ENCODE measurements around the gene IL1RAPL1.

Gene IL1RAPL1

DNA sequence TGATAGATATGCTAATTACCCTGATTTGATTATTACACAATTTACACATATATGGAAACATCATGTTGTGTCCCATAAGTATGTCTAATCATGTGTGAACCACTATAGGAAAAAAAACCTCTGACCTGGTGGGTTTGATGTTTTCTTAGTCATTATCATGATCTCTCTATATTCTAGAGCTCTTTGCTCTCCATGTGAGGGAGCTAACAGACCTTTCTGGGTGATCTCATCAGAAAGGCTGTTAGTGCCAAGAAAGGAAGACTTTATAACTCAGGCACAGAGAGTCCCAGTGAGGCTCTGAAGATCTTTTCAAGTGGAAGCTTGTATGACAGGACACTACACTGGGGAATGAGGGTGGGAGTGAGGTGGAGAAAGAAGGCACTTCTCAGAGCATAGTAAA is 1100.4 kb downstream of the IL1RAPL1 start:
- TF ChIP-seq SIN3A (IDR thresholded peaks at IDR 0.05; ENCODE audit: borderline replicate concordance, insufficient read depth, low read length) (no peak), REST (IDR thresholded peaks at IDR 0.05; ENCODE audit: insufficient read depth in 1 of 2, low read depth in 2 of 2, low read length in 2 of 2) (no peak), FOXP2 (optimal IDR thresholded peaks at IDR 0.05; ENCODE audit: borderline replicate concordance, extremely low read depth, extremely low read length, insufficient read depth) (no peak), TAF1 (IDR thresholded peaks at IDR 0.05; ENCODE audit: borderline replicate concordance, insufficient read depth, low read length) (no peak), POLR2AphosphoS5 (IDR thresholded peaks at IDR 0.05; ENCODE audit: low read depth, low read length) (no peak)

- no peak for TF ChIP-seq FOXP2 (optimal IDR thresholded peaks at IDR 0.05; ENCODE audit: borderline replicate concordance, extremely low read depth, extremely low read length, insufficient read depth)
- no peak for TF ChIP-seq REST (IDR thresholded peaks at IDR 0.05; ENCODE audit: insufficient read depth in 1 of 2, low read depth in 2 of 2, low read length in 2 of 2)
- no peak for TF ChIP-seq POLR2AphosphoS5 (IDR thresholded peaks at IDR 0.05; ENCODE audit: low read depth, low read length)
- TF ChIP-seq SIN3A (IDR thresholded peaks at IDR 0.05; ENCODE audit: borderline replicate concordance, insufficient read depth, low read length), result no peak
- no peak for TF ChIP-seq TAF1 (IDR thresholded peaks at IDR 0.05; ENCODE audit: borderline replicate concordance, insufficient read depth, low read length)
Measured at GRCh38 chrX:29690061-29690460, 1102.8 kb downstream of the IL1RAPL1 start.

DNA sequence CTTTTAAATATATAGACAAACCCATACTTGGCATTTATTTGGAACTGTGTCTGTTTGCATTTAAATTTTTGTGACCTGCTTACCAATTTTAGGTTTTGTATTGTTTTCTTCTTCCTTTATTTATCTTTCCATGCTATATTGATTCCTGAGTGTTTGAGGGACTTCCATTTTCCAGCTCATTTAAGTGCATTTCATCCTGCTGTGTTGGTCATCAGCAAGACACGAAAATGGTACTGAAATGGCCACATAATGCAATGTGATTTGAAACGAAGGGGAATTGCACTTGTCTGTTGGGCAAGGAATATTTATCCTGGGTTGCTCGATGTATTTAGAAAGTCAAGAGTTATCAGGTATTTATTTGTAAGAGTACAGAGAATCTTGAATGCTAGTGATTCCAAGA is 1103.8 kb downstream of the IL1RAPL1 start:
- TF ChIP-seq REST (IDR thresholded peaks at IDR 0.05; ENCODE audit: insufficient read depth in 1 of 2, low read depth in 2 of 2, low read length in 2 of 2) (no peak), TAF1 (IDR thresholded peaks at IDR 0.05; ENCODE audit: borderline replicate concordance, insufficient read depth, low read length) (no peak), SIN3A (IDR thresholded peaks at IDR 0.05; ENCODE audit: borderline replicate concordance, insufficient read depth, low read length) (no peak), FOXP2 (optimal IDR thresholded peaks at IDR 0.05; ENCODE audit: borderline replicate concordance, extremely low read depth, extremely low read length, insufficient read depth) (no peak), POLR2AphosphoS5 (IDR thresholded peaks at IDR 0.05; ENCODE audit: low read depth, low read length) (no peak)

DNA sequence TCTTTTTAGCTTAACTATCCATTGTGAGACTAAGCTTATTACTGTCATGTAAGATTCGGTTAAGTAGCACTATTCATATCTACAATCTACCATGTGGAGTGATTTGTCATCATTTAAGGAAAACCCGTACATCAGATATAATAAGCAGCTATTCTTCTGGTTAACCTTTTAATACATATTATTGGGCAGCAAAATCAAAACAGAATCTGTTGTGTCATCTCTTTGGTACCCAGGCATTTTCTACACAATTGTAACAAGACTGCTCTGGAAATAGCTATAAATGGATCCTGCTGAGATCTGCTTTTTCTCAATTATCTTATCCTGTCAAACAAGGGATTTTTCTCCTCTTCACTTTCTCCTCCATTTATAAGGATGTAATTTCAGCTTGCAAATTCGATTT is 1106.7 kb downstream of the IL1RAPL1 start:
- no peak for TF ChIP-seq FOXP2 (optimal IDR thresholded peaks at IDR 0.05; ENCODE audit: borderline replicate concordance, extremely low read depth, extremely low read length, insufficient read depth)
- TF ChIP-seq SIN3A (IDR thresholded peaks at IDR 0.05; ENCODE audit: borderline replicate concordance, insufficient read depth, low read length), result no peak
- no peak for TF ChIP-seq TAF1 (IDR thresholded peaks at IDR 0.05; ENCODE audit: borderline replicate concordance, insufficient read depth, low read length)
- no peak for TF ChIP-seq POLR2AphosphoS5 (IDR thresholded peaks at IDR 0.05; ENCODE audit: low read depth, low read length)
- no peak for TF ChIP-seq REST (IDR thresholded peaks at IDR 0.05; ENCODE audit: insufficient read depth in 1 of 2, low read depth in 2 of 2, low read length in 2 of 2)

DNA sequence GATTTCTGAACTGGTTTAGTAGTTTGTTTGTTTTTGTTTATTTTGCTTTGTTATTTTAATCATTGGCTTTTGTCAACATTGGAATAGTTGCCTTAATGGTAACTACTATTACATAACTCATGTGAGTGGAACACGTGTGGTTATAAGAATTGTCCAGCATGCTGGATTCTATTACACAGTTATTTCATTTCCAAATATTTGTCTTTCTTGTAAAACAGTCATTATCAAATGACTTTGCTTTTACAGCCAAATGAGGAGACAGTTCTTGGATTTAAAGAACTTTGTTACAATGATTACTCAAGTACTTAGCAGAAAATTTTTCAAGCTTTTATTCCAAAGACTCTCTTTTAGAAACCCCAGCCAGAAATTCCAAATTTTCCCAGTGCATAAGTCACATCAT is 1112.0 kb downstream of the IL1RAPL1 start:
- TF ChIP-seq POLR2AphosphoS5 (IDR thresholded peaks at IDR 0.05; ENCODE audit: low read depth, low read length), result no peak

Measured in PFSK-1 (cell line).